PC-3 (cell line): ENCODE data around the gene NUDT3.

Experiments used
- CTCF ChIP-seq: fragments of 300-600 bp; sonication (generic); conservative IDR thresholded peaks from 2 replicates; pipeline ENCODE4 v1.5.1; 2017; ENCODE audit warnings: antibody characterized with exemption, low read depth, mild to moderate bottlenecking, low read length
- EZH2phosphoT487 ChIP-seq: fragments of 300-600 bp; sonication (generic); IDR thresholded peaks from 2 replicates; pipeline ENCODE4 v1.6.1; 2018; ENCODE audit warnings: mild to moderate bottlenecking, antibody characterized with exemption, low read length, borderline replicate concordance

GRCh38 chr6:34247481-34248197, 144.8 kb downstream of the NUDT3 start:
- no peak for TF ChIP-seq CTCF
- no peak for TF ChIP-seq EZH2phosphoT487
